Cerebellar cortex (tissue), 1 donor: ENCODE results near the gene COX15.
"Not testable (repeated sequence)": the region's sequence is repeated elsewhere in the genome, so short reads cannot be mapped to it uniquely, and the experiment has no call there.

Experiments used
- DNase-seq: peaks from one replicate; pipeline ENCODE4 v3.0.0-alpha.2; 2015; ENCODE audit warnings: low spot score

Gene COX15

GRCh38 chr10:99732033-99732842, at the start of gene COX15, which contains the start of gene CUTC:
TSS of gene COX15 (minus strand) at chr10:99732127. CDS start at chr10:99732049, 78 bp downstream.
TSS of gene CUTC (plus strand) at chr10:99732234. CDS start at chr10:99732349, 115 bp downstream.
- DNase-seq: peak; percentile 98

- no peak for DNase-seq
These were observed 47.4 kb upstream of the COX15 start for GRCh38 chr10:99779335-99779734.

- no peak for DNase-seq
These were observed 46.2 kb upstream of the COX15 start for GRCh38 chr10:99777918-99778714.

- DNase-seq: no peak
These were observed 43.9 kb upstream of the COX15 start for GRCh38 chr10:99775850-99776249.

GRCh38 chr10:99770408-99771045, 38.6 kb upstream of the COX15 start:
- DNase-seq: no peak

- no peak for DNase-seq
These were observed 37.8 kb upstream of the COX15 start for GRCh38 chr10:99769706-99770105.

GRCh38 chr10:99768556-99768955, 36.6 kb upstream of the COX15 start:
- no peak for DNase-seq

GRCh38 chr10:99767901-99768300, 36.0 kb upstream of the COX15 start:
- no peak for DNase-seq

GRCh38 chr10:99766302-99766681, 34.4 kb upstream of the COX15 start:
- no peak for DNase-seq

- DNase-seq: no peak
These were observed 33.9 kb upstream of the COX15 start for GRCh38 chr10:99765672-99766301.

GRCh38 chr10:99761365-99761764, 29.4 kb upstream of the COX15 start:
- DNase-seq: no peak

GRCh38 chr10:99760321-99760720, 28.4 kb upstream of the COX15 start:
- DNase-seq: no peak

- DNase-seq: no peak
These were observed 26.4 kb upstream of the COX15 start for GRCh38 chr10:99758211-99758891.

- DNase-seq: no peak
These were observed 24.2 kb upstream of the COX15 start for GRCh38 chr10:99756159-99756558.

- no peak for DNase-seq
These were observed 22.7 kb upstream of the COX15 start for GRCh38 chr10:99754670-99755069.

GRCh38 chr10:99750641-99751040, 18.7 kb upstream of the COX15 start:
- no peak for DNase-seq

GRCh38 chr10:99748823-99749451, 17.0 kb upstream of the COX15 start:
- no peak for DNase-seq

- not testable (repeated sequence) for DNase-seq
These were observed 14.2 kb upstream of the COX15 start for GRCh38 chr10:99746166-99746565.

- no peak for DNase-seq
These were observed 11.9 kb upstream of the COX15 start for GRCh38 chr10:99743841-99744240.

- DNase-seq: no peak
These were observed 10.8 kb upstream of the COX15 start for GRCh38 chr10:99742701-99743100.

- DNase-seq: no peak
These were observed 10.3 kb upstream of the COX15 start for GRCh38 chr10:99742254-99742653.
